HG03039 (cell line): ENCODE data around the gene VSIG10.

Experiments
- ATAC-seq: cut with Tn5 transposase; IDR thresholded peaks from one replicate; pipeline ENCODE4 v1.9.1; 2021; ENCODE audit warnings: mild to moderate bottlenecking, moderate library complexity; ENCODE audit not compliant: unreplicated experiment

The VSIG10 gene

DNA sequence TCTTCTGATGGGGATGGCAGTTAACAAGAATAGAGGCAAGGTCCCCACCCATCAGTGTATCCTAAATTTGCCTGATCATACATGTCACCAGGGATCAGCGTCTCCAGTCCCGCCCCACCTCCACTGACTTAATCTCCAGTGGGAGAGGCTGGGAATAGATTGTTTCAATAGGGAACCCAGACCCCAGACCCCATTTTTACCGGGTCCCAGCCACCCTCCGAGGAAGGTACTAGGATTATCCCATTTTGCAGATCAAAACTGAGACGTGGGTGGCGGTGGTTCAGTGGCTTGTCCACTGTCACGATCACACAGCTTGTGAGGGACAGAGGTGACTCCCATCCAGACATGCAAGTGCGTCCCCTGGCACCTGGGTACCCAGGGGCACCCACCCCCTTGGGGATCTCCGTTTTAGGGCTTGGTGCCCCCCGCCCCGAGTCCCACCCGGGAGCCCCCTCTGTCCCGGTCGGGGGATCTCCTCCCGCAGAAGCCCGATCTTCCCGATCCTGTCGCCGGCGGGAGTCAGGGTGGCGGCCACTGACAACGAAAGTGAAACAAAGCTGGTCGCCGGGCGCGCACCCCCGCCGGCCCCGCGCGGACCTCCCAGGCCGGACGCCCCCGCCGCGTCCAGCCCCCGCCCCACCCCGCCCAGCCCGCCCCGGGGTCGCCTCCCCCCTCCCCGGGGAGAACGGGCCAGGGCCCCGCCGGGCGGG lies 43.4 kb downstream of the VSIG10 start:
- ATAC-seq, result peak; percentile 25

DNA sequence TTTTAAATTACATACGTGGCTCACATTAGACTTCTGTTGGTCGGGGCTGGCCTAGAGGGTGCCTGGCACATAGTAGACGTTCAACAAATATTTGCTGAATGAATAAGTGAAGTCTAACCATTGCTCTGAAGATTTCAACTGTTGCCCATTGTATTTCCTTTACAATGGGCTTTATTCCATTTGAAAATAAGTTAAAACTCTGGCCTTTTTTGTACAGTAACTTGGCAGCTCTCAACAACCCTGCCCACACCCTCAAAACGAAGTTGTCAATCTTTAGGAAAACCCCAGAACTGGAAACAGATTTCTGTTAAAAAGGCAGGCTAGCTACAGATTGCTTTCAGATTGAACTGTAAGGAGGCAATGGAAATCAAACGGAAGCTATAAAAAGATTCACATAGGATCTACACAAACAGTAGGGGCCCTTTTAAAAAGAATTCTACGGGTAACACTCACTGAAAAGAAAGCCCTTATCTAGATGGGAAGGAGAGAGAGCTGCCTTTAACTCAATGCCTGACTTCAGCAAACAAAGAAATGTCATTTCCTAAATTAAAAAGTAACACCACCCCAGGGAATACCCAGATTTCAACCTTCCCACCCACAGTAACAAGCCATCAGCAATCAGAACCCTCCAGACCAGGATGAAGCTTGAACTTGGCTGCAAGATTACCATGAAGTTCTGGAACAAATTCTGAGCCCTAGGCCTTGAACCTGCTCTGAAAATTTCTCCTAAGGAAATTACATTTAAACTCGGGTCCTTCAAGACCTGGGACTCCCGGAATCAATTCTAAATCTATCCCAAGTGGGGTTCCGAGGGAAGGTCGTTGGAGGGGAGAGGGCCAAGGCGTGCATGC lies 44.2 kb downstream of the VSIG10 start:
- ATAC-seq, result no peak

DNA sequence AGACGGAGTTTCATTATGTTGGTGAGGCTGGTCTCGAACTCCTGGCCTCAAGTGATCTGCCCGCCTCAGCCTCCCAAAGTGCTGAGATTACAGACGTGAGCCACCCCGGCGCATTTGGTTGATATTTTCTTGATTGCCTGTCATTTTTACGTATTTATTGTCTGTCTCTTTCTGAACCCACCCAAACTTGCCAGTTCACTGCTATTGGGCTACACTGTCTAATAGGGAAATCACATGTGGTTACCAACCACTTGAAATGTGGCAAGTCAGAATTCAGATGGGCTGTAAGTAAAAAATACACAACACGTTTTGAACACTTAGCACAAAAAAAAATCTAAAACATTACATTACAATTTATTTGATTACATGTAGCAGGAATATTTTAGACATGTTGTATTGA lies 44.9 kb downstream of the VSIG10 start:
- ATAC-seq, result no peak

DNA sequence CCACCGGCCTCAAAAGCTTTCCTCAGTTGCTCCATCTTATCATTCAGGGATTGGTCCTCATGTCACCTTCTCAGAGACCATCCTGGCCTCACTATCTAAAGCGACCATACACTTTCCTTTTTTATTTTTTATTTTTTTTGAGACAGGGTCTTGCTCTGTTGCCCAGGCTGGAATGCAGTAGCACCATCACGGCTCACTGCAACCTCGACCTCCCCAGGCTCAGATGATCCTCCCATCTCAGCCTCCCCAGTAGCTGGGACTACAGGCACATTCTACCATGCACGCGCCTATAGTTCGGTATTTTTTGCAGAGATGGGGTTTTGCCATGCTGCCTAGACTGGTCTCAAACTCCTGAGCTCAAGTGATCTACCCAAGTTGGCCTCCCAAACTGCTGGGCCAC lies 45.6 kb downstream of the VSIG10 start:
- no peak for ATAC-seq

DNA sequence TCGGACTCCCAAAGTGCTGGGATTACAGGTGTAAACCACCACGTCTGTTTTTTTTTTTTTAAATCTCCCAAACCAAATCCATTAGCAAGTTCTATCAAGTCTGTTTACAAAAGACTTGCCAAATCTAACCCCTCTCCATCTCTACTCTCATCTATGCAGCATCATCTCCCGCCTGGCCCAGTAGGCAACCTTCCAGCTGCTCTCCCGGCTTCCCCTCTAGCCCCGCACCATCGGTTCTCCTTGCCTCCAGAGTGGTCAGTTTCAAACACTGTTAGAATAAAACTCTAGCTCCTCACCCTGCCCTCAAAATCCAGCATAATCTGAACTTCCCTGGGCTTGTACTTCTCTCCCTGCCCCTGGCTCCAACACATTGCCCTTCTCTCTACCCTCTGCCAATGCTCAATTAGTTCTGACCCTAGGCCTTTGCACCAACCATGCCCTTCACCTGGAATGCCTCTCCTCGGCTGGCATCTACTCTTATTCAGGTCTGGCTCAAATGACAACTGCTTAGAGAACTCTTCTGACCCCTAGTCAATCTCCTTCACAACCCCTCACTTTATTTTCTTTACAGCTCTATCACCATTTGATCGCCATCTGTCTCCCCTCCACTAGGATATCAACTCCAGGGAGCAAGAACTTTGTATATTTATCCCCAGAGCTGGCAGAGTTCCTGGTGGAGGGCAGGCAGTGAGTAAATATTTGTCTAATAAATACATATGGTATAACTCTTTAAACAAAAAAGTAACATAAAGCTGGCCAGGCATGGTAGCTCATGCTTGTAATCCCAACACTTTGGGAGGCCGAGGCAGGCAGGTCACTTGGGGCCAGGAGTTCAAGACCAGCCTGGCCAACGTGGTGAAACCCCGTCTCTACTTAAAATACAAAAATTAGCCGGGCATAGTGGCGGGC lies 47.7 kb downstream of the VSIG10 start:
- no peak for ATAC-seq

DNA sequence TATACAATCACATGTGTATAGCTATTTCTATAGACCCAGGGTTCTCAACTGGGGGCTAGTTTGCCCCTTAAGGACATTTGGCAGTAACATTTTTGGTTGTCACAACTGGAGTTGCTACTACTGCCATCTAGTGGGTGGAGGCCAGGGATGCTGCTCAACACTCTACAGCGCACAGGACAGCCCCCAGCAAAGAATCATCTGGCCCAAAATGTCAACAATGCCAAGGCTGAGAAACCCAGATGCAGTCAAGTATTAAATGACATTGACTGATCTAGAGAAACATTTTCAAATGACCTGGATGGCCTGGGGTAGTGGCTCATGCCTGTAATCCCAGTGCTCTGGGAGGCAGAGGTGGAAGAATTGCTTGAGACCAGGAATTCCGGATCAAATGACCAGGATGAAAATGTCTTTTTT lies 48.7 kb downstream of the VSIG10 start:
- peak; percentile 53 for ATAC-seq

DNA sequence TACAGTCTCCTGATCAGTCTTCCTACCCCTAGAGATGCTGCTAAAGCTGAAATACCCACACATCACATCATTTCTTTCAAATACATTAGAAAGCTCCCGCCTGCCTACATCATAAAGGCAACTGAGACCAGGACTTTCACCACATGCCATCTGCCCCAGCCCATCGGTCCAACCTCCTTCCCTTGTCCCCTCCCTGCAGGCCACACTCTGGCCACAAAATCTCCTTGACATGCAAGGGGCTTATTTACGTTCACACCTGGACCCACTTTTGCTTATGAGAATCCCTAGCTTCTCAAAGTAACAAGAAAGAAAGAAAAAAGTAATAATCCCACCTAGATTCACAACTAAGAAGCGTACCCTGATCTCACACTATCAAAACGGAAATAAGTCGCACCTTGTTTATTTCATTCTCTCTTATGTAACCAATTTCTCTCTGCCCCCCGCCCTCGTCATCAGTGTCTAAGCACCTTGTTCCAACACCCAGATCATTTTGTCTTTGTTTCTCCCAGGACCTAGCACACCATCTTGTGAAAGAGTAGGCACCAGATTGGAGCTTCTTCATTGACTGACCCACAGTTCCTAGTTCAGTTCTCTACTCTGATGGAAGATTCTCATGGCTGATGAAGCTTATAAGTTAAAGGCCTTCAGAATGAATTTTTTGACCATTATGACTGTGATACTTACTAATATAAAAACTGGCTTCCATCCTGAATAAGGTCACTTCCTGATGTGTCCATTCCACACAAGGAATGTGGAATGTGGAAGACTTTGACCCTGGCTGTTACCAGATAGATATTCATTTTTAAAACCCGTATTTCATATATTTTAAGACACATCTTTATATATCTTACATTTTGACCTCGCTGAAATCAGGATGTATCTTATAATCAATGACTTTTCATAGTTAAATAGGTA lies 50.5 kb downstream of the VSIG10 start:
- no peak for ATAC-seq

DNA sequence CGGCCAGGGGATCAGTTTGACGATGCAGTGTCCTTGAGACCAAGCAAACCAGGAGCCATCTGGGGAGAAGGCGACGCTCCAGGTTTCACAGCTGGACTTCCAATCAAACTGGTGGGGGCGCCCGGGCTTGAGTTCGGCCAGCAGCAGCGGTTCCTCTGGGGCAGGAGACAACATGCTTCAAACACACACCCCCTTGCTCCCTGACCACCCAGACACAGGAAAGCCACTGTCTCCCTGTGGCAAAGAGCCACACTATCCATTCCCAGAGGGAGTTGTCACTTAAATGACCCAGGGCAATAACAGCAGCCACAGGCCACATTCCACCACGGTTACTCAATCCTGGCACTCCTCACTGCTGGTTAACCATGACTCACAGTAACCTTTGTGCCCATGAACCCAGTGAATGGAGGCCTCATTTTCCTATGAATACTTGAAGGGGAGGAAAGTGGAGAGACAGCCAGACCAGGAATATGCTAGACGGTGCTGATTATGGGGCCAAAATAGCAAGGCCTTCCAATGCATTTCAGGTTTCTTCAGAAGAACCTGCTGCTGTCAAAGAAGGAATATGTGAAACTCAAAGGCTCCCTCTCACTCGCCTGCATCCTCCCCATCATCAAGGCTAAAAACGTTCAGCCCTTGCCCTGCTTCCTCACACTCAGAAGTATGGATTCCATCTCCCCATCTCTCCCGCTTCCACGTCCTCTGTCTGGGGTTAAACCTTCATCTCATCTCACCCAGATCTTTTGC lies 51.3 kb downstream of the VSIG10 start:
- no peak for ATAC-seq

DNA sequence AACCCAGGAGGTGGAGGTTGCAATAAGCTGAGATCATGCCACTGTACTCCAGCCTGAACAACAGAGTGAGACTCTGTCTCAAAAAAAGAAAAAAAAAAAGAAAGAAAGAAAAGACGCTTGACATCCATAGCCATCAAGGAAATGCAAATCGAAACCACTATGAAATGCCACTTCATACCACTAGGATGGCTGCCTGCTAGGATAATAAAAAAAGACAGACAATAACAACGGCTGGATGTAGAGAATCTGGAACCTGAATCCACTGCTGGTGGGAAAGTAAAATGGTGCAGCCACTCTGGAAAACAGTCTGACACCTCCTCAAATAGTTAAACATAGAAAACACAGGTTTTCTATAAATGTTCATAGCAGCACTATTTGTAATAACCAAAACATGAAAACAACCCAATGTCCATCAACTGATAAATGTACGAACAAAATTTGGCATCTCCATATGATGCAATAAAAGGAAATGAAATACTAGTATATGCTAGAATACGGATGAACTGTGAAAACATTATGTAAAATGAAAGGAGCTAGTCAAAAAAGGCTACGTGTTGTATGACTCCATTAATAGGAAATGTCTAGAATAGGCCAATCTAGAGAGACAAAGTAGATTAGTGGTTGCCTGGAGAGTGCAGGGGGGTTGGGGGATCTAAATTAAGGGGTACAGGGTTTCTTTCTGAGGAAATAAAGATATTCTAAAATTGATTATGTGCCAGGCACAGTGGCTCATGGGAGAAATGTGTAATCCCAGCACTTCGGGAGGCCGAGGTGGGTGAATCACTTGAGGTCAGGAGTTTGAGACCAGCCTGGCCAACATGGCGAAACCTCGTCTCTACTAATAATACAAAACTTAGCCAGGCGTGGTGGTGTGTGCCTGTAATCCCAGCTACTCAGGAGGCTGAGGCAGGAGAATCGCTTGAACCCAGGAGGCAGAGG lies 52.6 kb downstream of the VSIG10 start:
- no peak for ATAC-seq

DNA sequence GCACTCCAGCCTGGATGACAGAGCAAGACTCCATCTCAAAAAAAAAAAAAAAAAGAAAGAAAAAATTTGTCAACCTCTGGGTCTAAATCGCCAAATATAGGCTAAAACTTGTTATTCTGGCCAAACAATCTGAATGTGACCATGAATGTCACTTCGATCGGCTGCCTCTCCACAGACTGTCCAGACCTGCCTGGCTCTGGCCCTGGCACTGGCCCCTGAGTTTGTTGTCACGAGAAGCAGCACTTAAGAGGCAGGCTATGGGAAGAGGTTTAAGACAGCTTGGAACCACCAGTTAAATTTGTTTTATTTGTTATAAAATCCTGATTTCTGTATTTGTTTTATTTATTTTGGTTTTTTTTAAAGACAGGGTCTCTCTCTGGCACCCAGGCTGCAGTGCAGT lies 57.4 kb downstream of the VSIG10 start:
- ATAC-seq, result no peak

DNA sequence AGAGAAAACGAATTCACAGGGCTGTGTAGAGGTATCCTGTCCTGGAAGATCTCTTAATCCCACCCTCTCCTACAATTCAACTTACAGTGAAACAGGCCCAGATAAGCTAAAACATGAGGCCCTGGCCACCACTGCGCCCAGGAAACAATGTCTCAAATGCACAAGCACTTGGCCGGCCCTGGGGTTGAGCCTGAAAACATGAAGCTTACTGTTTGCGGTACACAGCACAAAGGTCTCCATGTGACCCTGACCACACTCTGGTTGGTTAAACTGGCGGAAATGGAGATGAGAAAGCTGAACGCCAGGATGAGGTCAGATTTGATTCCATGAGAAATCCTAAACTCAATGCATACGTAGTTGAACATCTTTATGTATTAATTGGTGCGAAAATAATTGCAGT lies 59.2 kb downstream of the VSIG10 start:
- no peak for ATAC-seq

DNA sequence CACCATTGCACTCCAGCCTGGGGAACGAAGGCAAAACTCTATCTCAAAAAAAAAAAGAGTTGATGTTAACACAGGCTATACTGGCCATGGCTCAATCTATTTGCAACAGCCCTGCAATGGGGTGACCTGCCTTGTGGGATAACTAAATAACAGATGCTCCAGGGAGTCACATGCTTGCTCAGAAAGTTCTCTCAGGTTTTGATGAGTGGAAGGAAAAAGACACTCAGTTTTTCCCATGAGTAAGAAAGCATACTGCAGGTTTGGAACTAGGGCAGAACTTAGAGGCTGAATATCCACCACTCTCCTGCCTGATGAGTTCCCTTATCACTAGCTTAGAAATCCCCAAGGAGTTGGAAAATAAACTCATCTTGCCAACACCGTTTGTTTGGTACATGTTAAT lies 59.7 kb downstream of the VSIG10 start:
- no peak for ATAC-seq

DNA sequence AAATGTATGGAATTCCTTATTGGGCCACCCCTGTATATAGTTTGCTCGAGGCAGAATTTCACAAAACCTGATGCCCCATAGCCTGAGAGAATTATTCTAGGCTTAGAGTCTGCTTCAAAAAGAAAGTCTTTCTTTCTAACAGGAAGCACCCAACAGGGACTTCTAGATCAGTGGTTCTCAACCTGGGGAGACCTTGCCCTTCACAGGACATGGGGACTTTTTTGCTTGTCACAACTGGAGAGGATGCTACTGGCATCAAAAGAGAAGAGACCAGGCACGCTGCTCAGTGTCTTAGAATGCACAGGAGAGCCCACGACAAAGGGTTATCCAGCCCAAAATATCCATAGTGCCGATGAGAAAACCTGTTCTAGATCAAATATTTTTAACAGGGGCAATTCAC lies 61.7 kb downstream of the VSIG10 start:
- ATAC-seq, result no peak

DNA sequence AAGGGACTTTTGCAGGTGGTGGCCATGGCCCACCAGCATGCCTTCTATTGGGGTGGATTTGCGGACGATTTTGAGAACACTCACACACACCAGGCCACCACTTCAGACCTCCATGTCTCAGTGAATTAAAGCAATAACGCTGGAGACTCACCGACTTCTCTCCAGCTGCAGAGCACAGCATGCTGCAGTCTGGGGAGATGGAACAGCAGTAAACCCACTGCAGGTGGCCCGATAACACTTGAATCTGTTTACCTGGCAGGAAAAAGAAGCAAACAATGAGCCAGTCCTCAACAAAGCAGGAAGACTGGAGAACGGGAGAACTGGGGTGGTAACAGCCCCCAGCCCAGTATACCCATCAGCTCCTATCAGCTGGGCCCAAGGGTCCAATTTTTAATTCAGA lies 65.7 kb downstream of the VSIG10 start:
- no peak for ATAC-seq

DNA sequence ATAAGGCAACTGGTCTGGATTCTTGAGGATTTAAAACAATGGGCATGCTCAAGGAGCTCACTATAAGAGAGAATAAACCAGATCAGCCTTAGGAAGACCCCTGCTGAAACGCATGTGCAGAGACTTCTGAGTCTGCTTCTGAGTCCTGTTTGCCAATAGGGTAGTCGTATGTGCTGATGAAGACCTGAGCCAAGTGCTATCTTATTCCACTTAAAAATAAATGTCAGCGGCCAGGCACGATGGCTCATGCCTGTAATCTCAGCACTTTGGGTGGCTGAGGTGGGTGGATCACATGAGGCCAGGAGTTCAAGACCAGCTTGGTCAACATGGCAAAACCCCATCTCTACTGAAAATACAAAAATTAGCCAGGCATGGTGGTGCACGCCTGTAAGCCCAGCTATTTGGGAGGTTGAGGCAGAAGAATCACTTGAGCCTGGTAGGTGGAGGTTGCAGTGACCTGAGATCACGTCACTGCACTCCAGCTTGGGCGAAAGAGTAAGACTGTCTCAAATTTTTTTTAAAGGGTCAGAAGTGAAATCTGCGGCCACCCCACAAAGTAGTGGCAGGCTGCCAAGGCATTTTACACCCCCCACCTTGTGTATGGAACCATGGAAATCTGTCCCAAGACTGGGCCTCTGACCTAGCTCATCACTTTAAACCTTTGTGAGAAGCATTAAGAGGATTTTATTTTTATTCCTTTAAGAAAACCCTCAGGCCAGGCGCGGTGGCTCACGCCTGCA lies 67.0 kb downstream of the VSIG10 start:
- no peak for ATAC-seq

DNA sequence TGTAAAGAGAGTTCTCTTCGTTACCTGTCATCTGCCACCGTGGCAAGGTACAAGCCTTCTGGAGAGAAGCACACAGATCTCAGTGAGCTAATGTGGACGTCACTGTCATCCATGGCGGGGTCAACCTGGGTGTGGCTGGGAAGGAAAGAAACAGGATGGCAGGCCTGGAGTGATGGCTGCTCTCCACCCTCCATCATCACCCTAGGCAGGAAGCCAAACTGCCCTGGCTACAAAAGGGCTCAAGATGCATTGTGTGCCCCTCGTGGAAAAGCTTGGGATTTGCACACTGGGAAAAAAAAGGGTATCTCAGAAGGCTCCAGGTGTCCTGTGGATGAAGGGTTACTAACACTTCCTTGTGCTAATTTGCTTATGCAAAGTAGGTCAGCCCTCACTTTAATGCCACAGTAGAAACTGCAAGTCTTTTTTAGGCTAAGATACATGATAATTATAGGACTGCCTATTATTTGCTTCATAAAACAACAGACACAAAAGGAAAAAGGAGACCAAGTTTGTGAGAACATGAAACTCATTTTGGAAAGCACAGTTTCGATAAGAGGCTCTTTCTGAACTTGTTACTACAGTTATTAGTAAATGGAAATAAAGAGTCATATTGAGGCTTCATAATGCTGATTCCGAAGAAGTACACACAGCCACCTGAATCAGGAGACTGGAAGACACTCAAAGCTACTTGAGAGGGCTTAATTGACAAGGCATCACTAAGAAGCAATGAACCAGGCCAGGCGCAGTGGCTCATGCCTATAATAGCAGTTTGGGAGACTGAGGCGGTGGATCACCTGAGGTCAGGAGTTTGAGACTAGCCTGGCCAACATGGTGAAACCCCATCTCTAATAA lies 68.4 kb downstream of the VSIG10 start:
- peak; percentile 77 for ATAC-seq
